Activated CD8-positive, alpha-beta T cell treated with anti-CD3 and anti-CD28 coated beads for 36 hours (primary cell): Measurements from ENCODE around the gene ANKRD44. TPM values are rescaled to one million over a fixed set of nuclear protein-coding genes. Genes with fewer than 3 reads are reported as not detected.

ENCODE experiments used
- ATAC-seq: fragments of 200-7000 bp; cut with Tn5 transposase; one replicate; pipeline ENCODE4 v1.10.0; 2021; ENCODE audit warnings: mild to moderate bottlenecking, moderate library complexity
- CTCF ChIA-PET: fragments of 350-600 bp; sonication (Branson Sonifier 250); formaldehyde crosslinking; loops from one replicate; lab custom pipeline; 2021; ENCODE audit warnings: antibody characterized with exemption; lab: Charles Lee
- POLR2A ChIA-PET: fragments of 350-600 bp; sonication (Branson Sonifier 250); formaldehyde crosslinking; loops from one replicate; lab custom pipeline; 2021; ENCODE audit warnings: antibody characterized with exemption; lab: Charles Lee
- DNase-seq: peaks from one replicate; pipeline ENCODE4 v3.0.0-alpha.2; 2020
- H3K27ac Mint-ChIP-seq: one replicate; pipeline ENCODE4 v1.8.0; 2021; ENCODE audit warnings: mild to moderate bottlenecking, mixed read lengths
- H3K27me3 Mint-ChIP-seq: one replicate; pipeline ENCODE4 v1.8.0; 2021; ENCODE audit warnings: mixed read lengths
- H3K36me3 Mint-ChIP-seq: one replicate; pipeline ENCODE4 v1.8.0; 2021; ENCODE audit warnings: low read depth, mixed read lengths
- H3K4me1 Mint-ChIP-seq: one replicate; pipeline ENCODE4 v1.8.0; 2021; ENCODE audit warnings: low read depth, mixed read lengths
- H3K4me3 Mint-ChIP-seq: one replicate; pipeline ENCODE4 v1.8.0; 2021; ENCODE audit warnings: mild to moderate bottlenecking, moderate library complexity, mixed read lengths
- H3K9me3 Mint-ChIP-seq: one replicate; pipeline ENCODE4 v1.8.0; 2021; ENCODE audit warnings: mixed read lengths
- CTCF ChIP-seq: fragments of 200-600 bp; IDR thresholded peaks from one replicate; pipeline ENCODE4 v1.8.0; 2022; ENCODE audit warnings: antibody characterized with exemption, mild to moderate bottlenecking
- intact Hi-C: fragments of 100-400 bp; cut with micrococcal nuclease; formaldehyde crosslinking; loops from one replicate; pipeline ENCODE4 v1.10.0; 2022
- total RNA-seq, 2 experiments: library from RNA; stranded (reverse); gene quantifications; one replicate each; pipeline ENCODE4 v1.2.3, GENCODE V29; 2021

Gene ANKRD44
- total RNA-seq, 2 experiments from 2014 or later: 131 to 132 TPM

- H3K27ac Mint-ChIP-seq: peak overlapping the region; percentile 97
- peaks cover 35% of the 10 kb centered on the region for H3K36me3 Mint-ChIP-seq
- CTCF ChIA-PET: interaction anchor here (1.2 to 2.0 kb wide), 4 partner anchors 18 to 97 kb away, joined by 3 to 5 read pairs (median 4); no protein-coding TSS in a partner anchor
- intact Hi-C loops: no loop called here
- H3K4me1 Mint-ChIP-seq: peaks cover 96% of the 10 kb centered on the region
- no peaks in the 10 kb centered on the region for H3K9me3 Mint-ChIP-seq
- no peaks in the 10 kb centered on the region for H3K27me3 Mint-ChIP-seq
- H3K4me3 Mint-ChIP-seq: peak overlapping the region; percentile 64
- ATAC-seq (no peak), DNase-seq (no peak)
- no peak for TF ChIP-seq CTCF
- POLR2A ChIA-PET: interaction anchor here (1.0 to 4.4 kb wide), 6 partner anchors 11 to 93 kb away, joined by 3 to 36 read pairs (median 7); no protein-coding TSS in a partner anchor
These were observed 100.2 kb downstream of the ANKRD44 start for GRCh38 chr2:197210430-197210829.

- Mint-ChIP-seq H3K27me3 (no peaks in the 10 kb centered on the region), H3K27ac (peak overlapping the region; percentile 97), H3K9me3 (no peaks in the 10 kb centered on the region), H3K4me1 (peaks cover 96% of the 10 kb centered on the region), H3K4me3 (peak overlapping the region; percentile 64), H3K36me3 (peaks cover 34% of the 10 kb centered on the region)
- intact Hi-C loops: loop anchor here (5.0 kb wide), 1 partner anchor 47 kb away; no protein-coding TSS in a partner anchor
- DNase-seq: peak; percentile 67
- POLR2A ChIA-PET: interaction anchor here (0.6 to 5.2 kb wide), 14 partner anchors 11 to 155 kb away, joined by 3 to 36 read pairs (median 4); partner anchors contain the start of gene ANKRD44
- ATAC-seq: peak; percentile 45
- TF ChIP-seq CTCF: no peak
- CTCF ChIA-PET: interaction anchor here (1.2 to 4.8 kb wide), 8 partner anchors 11 to 149 kb away, joined by 3 to 29 read pairs (median 4); no protein-coding TSS in a partner anchor
These were observed 100.7 kb downstream of the ANKRD44 start for GRCh38 chr2:197209742-197210408.

- Mint-ChIP-seq H3K9me3 (no peaks in the 10 kb centered on the region), H3K27ac (peak overlapping the region; percentile 97), H3K27me3 (no peaks in the 10 kb centered on the region), H3K4me3 (peak overlapping the region; percentile 64), H3K36me3 (peaks cover 40% of the 10 kb centered on the region), H3K4me1 (peaks cover 97% of the 10 kb centered on the region)
- ChIA-PET CTCF (interaction anchor here (0.8 to 4.8 kb wide), 10 partner anchors 11 to 150 kb away, joined by 3 to 29 read pairs (median 4); no protein-coding TSS in a partner anchor), POLR2A (interaction anchor here (0.6 to 5.2 kb wide), 11 partner anchors 10 to 156 kb away, joined by 3 to 36 read pairs (median 3); partner anchors contain the start of gene ANKRD44)
- no peak for TF ChIP-seq CTCF
- intact Hi-C loops: loop anchor here (5.0 kb wide), 1 partner anchor 48 kb away; no protein-coding TSS in a partner anchor
- ATAC-seq (no peak), DNase-seq (no peak)
These were observed 101.3 kb downstream of the ANKRD44 start for GRCh38 chr2:197209246-197209645.

- DNase-seq (no peak), ATAC-seq (no peak)
- CTCF ChIA-PET: interaction anchor here (0.8 to 4.8 kb wide), 13 partner anchors 10 to 150 kb away, joined by 3 to 29 read pairs (median 4); no protein-coding TSS in a partner anchor
These were observed 101.7 kb downstream of the ANKRD44 start for GRCh38 chr2:197208841-197209240.

More at GRCh38 chr2:197208841-197209240, 101.7 kb downstream of the ANKRD44 start:
- H3K4me1 Mint-ChIP-seq: peaks cover 94% of the 10 kb centered on the region
- POLR2A ChIA-PET: interaction anchor here (0.7 to 5.2 kb wide), 11 partner anchors 10 to 103 kb away, joined by 3 to 36 read pairs (median 6); partner anchors contain the start of gene ANKRD44
- H3K27me3 Mint-ChIP-seq: no peaks in the 10 kb centered on the region
- no peaks in the 10 kb centered on the region for H3K9me3 Mint-ChIP-seq
- peak overlapping the region; percentile 97 for H3K27ac Mint-ChIP-seq
- intact Hi-C loops: loop anchor here (5.0 kb wide), 1 partner anchor 48 kb away; no protein-coding TSS in a partner anchor
- H3K36me3 Mint-ChIP-seq: peaks cover 40% of the 10 kb centered on the region
- H3K4me3 Mint-ChIP-seq: peak overlapping the region; percentile 64
- no peak for TF ChIP-seq CTCF
